ENCODE measurements around the gene SNRNP70.
A peak's percentile ranks its signal among the peaks of the same experiment; 100 is the strongest.
"Not testable (repeated sequence)": the region's sequence is repeated elsewhere in the genome, so short reads cannot be mapped to it uniquely, and the experiment has no call there.

SNRNP70 gene

DNA sequence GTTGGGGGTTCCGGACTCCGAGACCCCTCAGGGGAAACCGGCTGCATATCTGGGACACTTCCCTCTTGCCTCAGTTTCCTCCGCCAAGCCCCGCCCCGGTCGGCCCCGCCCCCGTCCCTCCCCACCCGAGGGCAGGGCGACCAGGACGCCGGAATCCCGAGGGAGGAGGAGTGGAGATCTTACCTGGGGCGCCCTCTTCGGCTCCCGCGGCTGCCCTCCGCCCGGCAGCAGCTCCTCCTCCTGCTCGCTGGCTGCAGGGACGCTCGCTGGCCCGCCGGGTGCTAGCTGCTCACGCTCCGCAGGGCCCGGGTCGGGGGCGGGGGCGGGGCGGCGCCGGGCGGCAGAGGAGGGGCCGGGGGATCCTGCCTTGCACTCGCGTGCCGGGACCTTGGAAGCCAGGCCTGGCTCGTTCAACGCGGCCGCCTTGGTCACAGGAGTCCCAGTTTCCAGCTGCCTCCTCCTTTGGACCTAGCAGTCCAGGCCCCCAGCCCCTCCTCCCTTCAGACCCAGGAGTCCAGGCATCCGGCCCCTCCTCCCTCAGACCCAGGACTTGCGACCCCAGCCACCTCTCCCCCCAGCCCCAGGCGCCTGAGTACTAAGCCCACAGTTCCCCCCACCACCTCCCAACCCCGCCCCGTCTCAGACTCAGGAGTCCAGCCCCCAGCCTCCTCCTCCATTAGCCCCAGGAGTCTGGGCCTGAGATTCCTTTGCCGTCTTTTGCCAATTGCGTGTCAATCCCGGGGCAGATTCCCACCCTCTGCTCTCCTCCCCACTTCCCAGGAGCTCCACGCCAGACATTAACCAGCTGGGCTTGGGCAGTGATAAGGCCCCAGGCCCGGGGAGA, 20.3 kb upstream of the SNRNP70 start, which contains the start of gene NTF4:
Gene NTF4, minus strand, starts transcription at position 51 of the 844 bp plus-strand sequence. CDS start 2,821 bp downstream, outside the sequence.
- Histone ChIP-seq H3K36me3 (ENCODE audit: control insufficient read depth, insufficient read depth, low read length) (no peaks in the 10 kb centered on the region), H3K4me3 (ENCODE audit: low read length) (peak within 1 kb of the TSS; percentile 34; the same call in 1 of the 2 replicates), H3K27me3 (ENCODE audit: control insufficient read depth, insufficient read depth, low read length) (peaks cover 9% of the 10 kb centered on the region; the same call in 1 of the 2 replicates), H3K27ac (ENCODE audit: low read length) (no peak within 1 kb of the TSS), H3K4me1 (ENCODE audit: control insufficient read depth, insufficient read depth, low read length) (peaks cover 4% of the 10 kb centered on the region), H3K9me3 (ENCODE audit: control insufficient read depth, insufficient read depth, low read length) (no peaks in the 10 kb centered on the region)
- DNase-seq (ENCODE audit: low read depth, low spot score), result no peak
- no CpG with 5 or more reads among the region's 53 CpGs for WGBS (ENCODE audit: insufficient coverage, insufficient read length)

DNA sequence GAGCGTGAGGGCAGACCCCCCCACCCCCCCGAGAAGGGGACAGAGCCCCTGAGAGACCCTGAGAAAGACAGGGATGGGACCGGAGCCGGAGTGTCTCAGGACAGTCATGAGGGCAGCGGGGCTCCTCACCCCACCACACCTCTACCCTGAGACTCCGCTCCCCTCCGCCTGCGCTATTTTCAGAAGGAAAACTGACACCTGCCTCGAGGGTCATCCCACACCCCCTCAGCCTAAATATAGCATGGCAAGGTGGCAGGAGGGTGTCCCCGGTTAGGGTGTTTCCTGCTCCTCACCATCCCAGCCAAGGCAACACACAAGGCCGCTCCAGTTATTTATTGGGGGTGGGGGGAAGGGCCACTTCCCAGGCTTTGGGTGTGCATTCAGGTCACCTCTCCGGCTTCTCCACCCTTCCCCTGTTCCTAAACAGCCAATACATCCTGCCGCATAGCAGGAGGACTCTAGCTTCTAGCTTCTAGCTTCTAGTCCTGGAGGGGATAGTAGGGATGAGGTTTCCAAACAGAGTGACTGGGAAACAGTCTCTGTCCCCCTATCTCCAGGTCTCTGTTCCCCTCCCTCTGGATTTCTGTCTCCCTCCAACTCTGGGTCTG, 19.2 kb upstream of the SNRNP70 start:
- no CpG with 5 or more reads among the region's 13 CpGs for WGBS (ENCODE audit: insufficient coverage, insufficient read length)
- no peak for DNase-seq (ENCODE audit: low read depth, low spot score)
- H3K27ac ChIP-seq (ENCODE audit: low read length), result no peak overlapping the region
- no peaks in the 10 kb centered on the region for H3K36me3 ChIP-seq (ENCODE audit: control insufficient read depth, insufficient read depth, low read length)
- H3K9me3 ChIP-seq (ENCODE audit: control insufficient read depth, insufficient read depth, low read length), result no peaks in the 10 kb centered on the region
- H3K27me3 ChIP-seq (ENCODE audit: control insufficient read depth, insufficient read depth, low read length), result peaks cover 9% of the 10 kb centered on the region; the same call in 1 of the 2 replicates
- peaks cover 4% of the 10 kb centered on the region for H3K4me1 ChIP-seq (ENCODE audit: control insufficient read depth, insufficient read depth, low read length)
- H3K4me3 ChIP-seq (ENCODE audit: low read length), result no peak overlapping the region

DNA sequence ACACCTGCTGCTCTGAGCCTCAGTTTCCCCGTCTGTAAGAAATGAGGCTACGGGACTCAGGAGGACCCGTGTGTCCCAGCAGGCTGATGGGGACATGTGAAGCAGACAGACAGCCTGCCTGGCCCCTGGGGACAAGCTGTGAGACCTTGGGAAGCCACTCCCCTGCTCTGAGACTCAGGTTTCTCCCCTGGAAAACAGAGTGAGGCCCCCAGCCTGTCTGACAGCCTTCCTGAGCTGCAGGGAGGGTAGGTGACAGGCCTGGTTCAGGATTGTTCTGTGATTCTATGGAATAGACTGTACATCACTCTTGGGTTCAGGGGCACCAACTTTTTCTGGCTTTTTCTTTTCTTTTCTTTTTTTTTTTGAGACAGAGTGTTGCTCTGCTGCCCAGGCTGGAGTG, 17.7 kb upstream of the SNRNP70 start:
- no CpG with 5 or more reads among the region's 3 CpGs for WGBS (ENCODE audit: insufficient coverage, insufficient read length)
- H3K4me1 ChIP-seq (ENCODE audit: control insufficient read depth, insufficient read depth, low read length), result peaks cover 6% of the 10 kb centered on the region
- no peak overlapping the region for H3K27ac ChIP-seq (ENCODE audit: low read length)
- no peaks in the 10 kb centered on the region for H3K36me3 ChIP-seq (ENCODE audit: control insufficient read depth, insufficient read depth, low read length)
- no peak for DNase-seq (ENCODE audit: low read depth, low spot score)
- no peaks in the 10 kb centered on the region for H3K9me3 ChIP-seq (ENCODE audit: control insufficient read depth, insufficient read depth, low read length)
- peaks cover 9% of the 10 kb centered on the region; the same call in 1 of the 2 replicates for H3K27me3 ChIP-seq (ENCODE audit: control insufficient read depth, insufficient read depth, low read length)
- H3K4me3 ChIP-seq (ENCODE audit: low read length), result no peak overlapping the region

- Histone ChIP-seq H3K4me1 (ENCODE audit: control insufficient read depth, insufficient read depth, low read length) (peaks cover 4% of the 10 kb centered on the region), H3K9me3 (ENCODE audit: control insufficient read depth, insufficient read depth, low read length) (no peaks in the 10 kb centered on the region), H3K36me3 (ENCODE audit: control insufficient read depth, insufficient read depth, low read length) (no peaks in the 10 kb centered on the region), H3K4me3 (ENCODE audit: low read length) (no peak overlapping the region), H3K27me3 (ENCODE audit: control insufficient read depth, insufficient read depth, low read length) (peaks cover 14% of the 10 kb centered on the region; the same call in 1 of the 2 replicates), H3K27ac (ENCODE audit: low read length) (no peak overlapping the region)
- DNase-seq (ENCODE audit: low read depth, low spot score), result no peak
- no CpG with 5 or more reads among the region's 9 CpGs for WGBS (ENCODE audit: insufficient coverage, insufficient read length)
Measured at GRCh38 chr19:49069026-49069425, 16.2 kb upstream of the SNRNP70 start.

DNA sequence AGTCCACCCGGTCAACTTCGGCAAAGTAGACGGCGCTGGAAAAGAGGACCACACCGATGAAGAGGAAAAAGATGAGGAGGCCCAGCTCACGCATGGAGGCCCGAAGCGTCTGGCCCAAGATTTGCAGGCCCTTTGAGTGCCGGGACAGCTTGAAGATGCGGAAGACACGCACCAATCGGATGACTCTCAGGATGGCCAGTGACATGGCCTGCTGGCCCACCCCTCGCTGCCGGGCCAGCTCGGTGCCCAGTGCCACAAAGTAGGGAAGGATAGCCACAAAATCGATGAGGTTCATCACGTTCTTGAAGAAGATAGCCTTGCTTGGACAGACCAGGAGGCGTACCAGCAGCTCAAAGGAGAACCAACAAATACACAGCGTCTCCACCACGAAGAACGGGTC, 14.8 kb upstream of the SNRNP70 start:
- peaks cover 2% of the 10 kb centered on the region; the same call in 1 of the 2 replicates for H3K4me1 ChIP-seq (ENCODE audit: control insufficient read depth, insufficient read depth, low read length)
- H3K27ac ChIP-seq (ENCODE audit: low read length), result no peak overlapping the region
- WGBS (ENCODE audit: insufficient coverage, insufficient read length), result no CpG with 5 or more reads among the region's 21 CpGs
- H3K4me3 ChIP-seq (ENCODE audit: low read length), result no peak overlapping the region
- DNase-seq (ENCODE audit: low read depth, low spot score), result no peak
- peaks cover 14% of the 10 kb centered on the region; the same call in 1 of the 2 replicates for H3K27me3 ChIP-seq (ENCODE audit: control insufficient read depth, insufficient read depth, low read length)
- no peaks in the 10 kb centered on the region for H3K36me3 ChIP-seq (ENCODE audit: control insufficient read depth, insufficient read depth, low read length)
- H3K9me3 ChIP-seq (ENCODE audit: control insufficient read depth, insufficient read depth, low read length), result no peaks in the 10 kb centered on the region

DNA sequence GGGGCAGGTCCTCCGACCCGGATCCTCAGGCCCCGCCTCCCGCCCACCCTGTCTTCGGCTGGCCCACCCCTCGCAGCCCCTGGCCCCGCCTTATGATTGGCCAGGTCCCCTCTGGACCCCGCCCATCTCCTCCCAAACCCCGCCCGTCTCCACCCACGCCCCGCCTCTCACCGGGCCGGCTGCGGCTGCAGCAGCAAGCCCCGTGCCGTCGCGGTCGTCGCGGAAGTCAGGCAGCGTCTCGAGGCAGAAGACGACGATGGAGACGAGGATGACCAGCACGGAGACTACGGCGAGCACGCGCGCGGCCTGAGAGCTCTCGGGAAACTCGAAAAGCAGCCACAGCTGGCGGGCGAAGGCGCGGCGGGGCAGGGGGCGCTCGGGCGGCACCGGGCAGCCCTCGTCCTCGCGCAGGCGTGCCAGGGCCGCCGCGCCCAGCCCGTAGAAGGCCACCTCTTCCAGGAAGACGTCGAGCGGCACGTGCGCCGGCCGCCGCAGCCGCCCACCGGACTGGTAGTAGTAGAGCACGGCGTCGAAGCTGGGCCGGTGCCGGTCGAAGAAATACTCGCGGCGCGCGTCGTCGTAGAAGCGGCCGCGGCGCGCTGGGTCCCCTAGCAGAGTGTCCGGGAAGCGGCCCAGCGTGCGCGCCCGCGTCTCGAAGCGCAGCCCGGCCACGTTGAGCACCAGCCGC, 13.2 kb upstream of the SNRNP70 start:
- no CpG with 5 or more reads among the region's 93 CpGs for WGBS (ENCODE audit: insufficient coverage, insufficient read length)
- Histone ChIP-seq H3K9me3 (ENCODE audit: control insufficient read depth, insufficient read depth, low read length) (no peaks in the 10 kb centered on the region), H3K27ac (ENCODE audit: low read length) (no peak overlapping the region), H3K4me3 (ENCODE audit: low read length) (peak overlapping the region; percentile 3; the same call in 1 of the 2 replicates), H3K36me3 (ENCODE audit: control insufficient read depth, insufficient read depth, low read length) (no peaks in the 10 kb centered on the region), H3K4me1 (ENCODE audit: control insufficient read depth, insufficient read depth, low read length) (peaks cover 2% of the 10 kb centered on the region; the same call in 1 of the 2 replicates), H3K27me3 (ENCODE audit: control insufficient read depth, insufficient read depth, low read length) (peaks cover 10% of the 10 kb centered on the region; the same call in 1 of the 2 replicates)
- no peak for DNase-seq (ENCODE audit: low read depth, low spot score)

DNA sequence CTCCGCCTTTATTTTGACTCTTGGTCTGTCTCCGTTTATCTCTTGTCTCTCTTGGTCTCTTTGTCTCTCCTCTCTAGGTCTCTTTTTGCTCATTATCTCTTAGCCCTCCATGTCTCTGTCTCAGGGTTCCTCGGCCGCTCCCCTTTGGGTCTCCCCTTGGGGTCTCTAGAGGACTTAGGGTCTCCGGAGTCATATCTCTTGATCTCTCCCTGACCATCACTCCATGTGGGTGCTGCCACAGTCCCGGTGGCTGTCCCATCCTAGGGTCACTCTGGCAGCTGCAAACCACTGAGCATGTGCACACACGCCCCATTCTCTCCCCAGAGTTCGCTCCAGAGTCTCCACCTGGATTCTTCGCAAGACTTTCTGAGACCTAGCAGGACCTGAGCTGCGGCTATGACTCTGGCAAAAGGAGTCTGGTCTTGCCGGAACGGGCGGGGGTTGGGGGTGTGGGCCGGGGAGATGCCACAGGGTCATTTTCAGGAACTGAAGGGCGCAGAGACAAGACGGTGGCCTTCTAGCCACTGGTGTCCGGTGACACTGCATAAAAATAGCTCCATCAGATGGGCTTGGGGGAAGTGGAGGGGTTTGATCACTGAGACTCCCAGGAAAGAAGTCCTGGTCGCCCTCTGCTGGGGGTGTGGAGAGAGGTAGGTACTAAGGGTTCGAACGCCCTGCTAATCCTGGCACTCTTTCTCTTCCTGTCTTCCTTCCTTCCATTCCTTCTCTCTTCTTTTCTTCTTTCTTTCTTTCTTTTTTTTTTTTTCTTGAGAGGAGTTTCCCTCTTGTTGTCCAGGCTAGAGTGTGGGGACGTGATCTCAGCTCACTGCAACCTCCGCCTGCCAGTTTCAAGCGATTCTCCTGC, 11.5 kb upstream of the SNRNP70 start:
- WGBS (ENCODE audit: insufficient coverage, insufficient read length), result no CpG with 5 or more reads among the region's 23 CpGs
- no peak for DNase-seq (ENCODE audit: low read depth, low spot score)
- H3K9me3 ChIP-seq (ENCODE audit: control insufficient read depth, insufficient read depth, low read length), result no peaks in the 10 kb centered on the region
- peaks cover 10% of the 10 kb centered on the region; the same call in 1 of the 2 replicates for H3K27me3 ChIP-seq (ENCODE audit: control insufficient read depth, insufficient read depth, low read length)
- peaks cover 2% of the 10 kb centered on the region; the same call in 1 of the 2 replicates for H3K4me1 ChIP-seq (ENCODE audit: control insufficient read depth, insufficient read depth, low read length)
- no peak overlapping the region for H3K4me3 ChIP-seq (ENCODE audit: low read length)
- no peak overlapping the region for H3K27ac ChIP-seq (ENCODE audit: low read length)
- H3K36me3 ChIP-seq (ENCODE audit: control insufficient read depth, insufficient read depth, low read length), result no peaks in the 10 kb centered on the region

- WGBS (ENCODE audit: insufficient coverage, insufficient read length), result no CpG with 5 or more reads among the region's 9 CpGs
- DNase-seq (ENCODE audit: low read depth, low spot score), result not testable (repeated sequence)
Measured at GRCh38 chr19:49074869-49075268, 10.4 kb upstream of the SNRNP70 start.

DNA sequence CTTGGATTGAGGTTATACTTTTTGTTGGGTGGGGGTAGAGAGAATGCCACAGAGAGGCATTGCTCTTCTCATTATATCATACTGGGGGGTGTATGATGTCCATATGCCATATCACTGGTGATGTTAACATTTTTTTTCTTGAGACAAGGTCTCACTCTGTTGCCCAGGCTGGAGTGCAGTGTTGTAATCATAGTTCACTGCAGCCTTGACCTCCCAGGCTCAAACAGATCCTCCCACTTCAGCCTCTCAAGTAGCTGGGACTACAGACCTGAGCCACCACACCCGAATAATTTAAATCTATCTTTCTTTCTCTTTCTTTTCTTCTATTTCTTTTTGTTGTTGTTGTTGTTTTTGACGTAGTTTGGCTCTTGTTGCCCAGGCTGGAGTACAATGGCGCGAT, 4.9 kb upstream of the SNRNP70 start:
- Histone ChIP-seq H3K4me1 (ENCODE audit: control insufficient read depth, insufficient read depth, low read length) (no peaks in the 10 kb centered on the region), H3K27me3 (ENCODE audit: control insufficient read depth, insufficient read depth, low read length) (no peaks in the 10 kb centered on the region), H3K9me3 (ENCODE audit: control insufficient read depth, insufficient read depth, low read length) (no peaks in the 10 kb centered on the region), H3K36me3 (ENCODE audit: control insufficient read depth, insufficient read depth, low read length) (no peaks in the 10 kb centered on the region), H3K4me3 (ENCODE audit: low read length) (no peak overlapping the region), H3K27ac (ENCODE audit: low read length) (no peak overlapping the region)
- WGBS (ENCODE audit: insufficient coverage, insufficient read length), result no CpG with 5 or more reads among the region's 4 CpGs
- no peak for DNase-seq (ENCODE audit: low read depth, low spot score)

More at GRCh38 chr19:49074869-49075268, 10.4 kb upstream of the SNRNP70 start:
- H3K9me3 ChIP-seq (ENCODE audit: control insufficient read depth, insufficient read depth, low read length); H3K4me1 ChIP-seq (ENCODE audit: control insufficient read depth, insufficient read depth, low read length); H3K4me3 ChIP-seq (ENCODE audit: low read length); H3K27me3 ChIP-seq (ENCODE audit: control insufficient read depth, insufficient read depth, low read length); H3K27ac ChIP-seq (ENCODE audit: low read length); H3K36me3 ChIP-seq (ENCODE audit: control insufficient read depth, insufficient read depth, low read length): not testable (repeated sequence)

All from iPS DF 6.9 (cell line).